Activated T-helper 1 cell treated with anti-CD3 and anti-CD28 coated beads, Interleukin-2, amount 50 U/mL, for 16 hours (primary cell): ENCODE data around the gene KIF26A.
"Not testable (repeated sequence)": the region's sequence is repeated elsewhere in the genome, so short reads cannot be mapped to it uniquely, and the experiment has no call there.

Experiments
- DNase-seq, 2 donors: peaks; one replicate each; pipeline ENCODE4 v3.0.0-alpha.2; 2020; ENCODE audit warnings: low read depth in 1 of 2, low spot score in 1 of 2

The KIF26A gene

GRCh38 chr14:104220215-104221070, 82.1 kb downstream of the KIF26A start:
- DNase-seq, result no peak

- DNase-seq, result no peak
These were observed 82.8 kb downstream of the KIF26A start for GRCh38 chr14:104221071-104221625.

GRCh38 chr14:104221636-104222369, 83.4 kb downstream of the KIF26A start:
- no peak for DNase-seq

GRCh38 chr14:104222396-104223036, 84.1 kb downstream of the KIF26A start:
- DNase-seq, result no peak

GRCh38 chr14:104223101-104224041, 85.0 kb downstream of the KIF26A start:
- DNase-seq, result no peak

- DNase-seq, result no peak
These were observed 85.7 kb downstream of the KIF26A start for GRCh38 chr14:104224131-104224505.

GRCh38 chr14:104224506-104225277, 86.3 kb downstream of the KIF26A start:
- DNase-seq, result no peak

GRCh38 chr14:104225278-104226190, 87.1 kb downstream of the KIF26A start:
- not testable (repeated sequence) for DNase-seq

GRCh38 chr14:104226421-104227383, 88.3 kb downstream of the KIF26A start:
- DNase-seq, result no peak

- DNase-seq, result no peak
These were observed 89.4 kb downstream of the KIF26A start for GRCh38 chr14:104227806-104228205.

GRCh38 chr14:104228221-104228620, 89.8 kb downstream of the KIF26A start:
- no peak for DNase-seq

- no peak for DNase-seq
These were observed 90.5 kb downstream of the KIF26A start for GRCh38 chr14:104228716-104229533.

- no peak for DNase-seq
These were observed 91.2 kb downstream of the KIF26A start for GRCh38 chr14:104229534-104230055.

- DNase-seq, result no peak
These were observed 91.9 kb downstream of the KIF26A start for GRCh38 chr14:104230119-104230815.
